Colonic mucosa (tissue), 4 donors: ENCODE data around the gene AKAP12. TPM values are rescaled to one million over a fixed set of nuclear protein-coding genes. Genes with fewer than 3 reads are reported as not detected.
"Not testable (repeated sequence)": the region's sequence is repeated elsewhere in the genome, so short reads cannot be mapped to it uniquely, and the experiment has no call there.

ENCODE experiments used
- DNase-seq: peaks from one replicate; pipeline ENCODE4 v3.0.0-alpha.2; 2020
- H3K27ac ChIP-seq: fragments of 200-600 bp; one replicate; pipeline ENCODE4 v1.8.0; 2021
- H3K27me3 ChIP-seq: fragments of 200-600 bp; one replicate; pipeline ENCODE4 v1.8.0; 2021
- H3K36me3 ChIP-seq: fragments of 200-600 bp; one replicate; pipeline ENCODE4 v1.8.0; 2021
- H3K4me1 ChIP-seq: fragments of 200-600 bp; one replicate; pipeline ENCODE4 v1.8.0; 2021; ENCODE audit warnings: mild to moderate bottlenecking
- H3K4me3 ChIP-seq: fragments of 200-600 bp; one replicate; pipeline ENCODE4 v1.8.0; 2021
- H3K9ac ChIP-seq, 2 donors: one replicate each; pipeline ENCODE4 v1.7.0; 2013; ENCODE audit warnings: control low read depth in 2 of 2, low read depth in 2 of 2, low read length in 2 of 2
- H3K9me3 ChIP-seq: fragments of 200-600 bp; one replicate; pipeline ENCODE4 v1.8.0; 2021
- intact Hi-C: fragments of 100-400 bp; cut with DNase I; formaldehyde crosslinking; loops from one replicate; pipeline ENCODE4 v1.14.1; 2022
- total RNA-seq, 2 donors: library from RNA; stranded (reverse); fragmentation: NEBNext Ultra II Directional in 1 of 2; extraction: Animal tissue kit (Norgen Biotek cat#: 25700) in 1 of 2; gene quantifications; one replicate each; pipeline ENCODE4 v1.2.1, GENCODE V29; 2021
- TF ChIP-seq, protein P1 (sequence below): fragments of 200-600 bp; IDR thresholded peaks from one replicate; pipeline ENCODE4 v1.8.0; 2022; ENCODE audit warnings: antibody characterized with exemption, mild to moderate bottlenecking
- donor health status: healthy.
- donor health status: DM: no; HTN: no; CAD: no.
- donor health status: DM: no; HTN: no; CAD: no.

The AKAP12 gene
- total RNA-seq, 2 donors from 2014 or later = 3.9 to 38.8 TPM

DNA sequence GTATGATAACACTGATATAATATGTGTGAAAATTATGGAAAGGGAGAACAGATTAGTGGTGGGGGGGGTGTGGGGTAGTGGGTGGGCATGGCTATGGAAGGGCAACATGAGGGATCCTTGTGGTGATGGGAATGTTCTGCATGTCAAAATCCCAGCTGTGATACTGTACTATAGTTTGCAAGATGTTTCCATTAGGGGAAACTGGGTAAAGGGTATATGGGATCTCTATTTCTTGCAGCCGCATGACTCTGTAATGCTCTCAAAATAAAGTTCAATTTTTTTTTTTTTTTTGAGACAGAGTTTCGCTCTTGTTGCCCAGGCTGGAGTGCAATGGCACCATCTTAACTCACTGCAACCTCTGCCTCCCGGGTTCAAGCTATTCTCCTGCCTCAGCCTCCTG lies 137.3 kb downstream of the AKAP12 start:
- no peaks in the 10 kb centered on the region for H3K9me3 ChIP-seq
- no peak for DNase-seq
- H3K36me3 ChIP-seq = no peaks in the 10 kb centered on the region
- TF ChIP-seq, protein P1, sequence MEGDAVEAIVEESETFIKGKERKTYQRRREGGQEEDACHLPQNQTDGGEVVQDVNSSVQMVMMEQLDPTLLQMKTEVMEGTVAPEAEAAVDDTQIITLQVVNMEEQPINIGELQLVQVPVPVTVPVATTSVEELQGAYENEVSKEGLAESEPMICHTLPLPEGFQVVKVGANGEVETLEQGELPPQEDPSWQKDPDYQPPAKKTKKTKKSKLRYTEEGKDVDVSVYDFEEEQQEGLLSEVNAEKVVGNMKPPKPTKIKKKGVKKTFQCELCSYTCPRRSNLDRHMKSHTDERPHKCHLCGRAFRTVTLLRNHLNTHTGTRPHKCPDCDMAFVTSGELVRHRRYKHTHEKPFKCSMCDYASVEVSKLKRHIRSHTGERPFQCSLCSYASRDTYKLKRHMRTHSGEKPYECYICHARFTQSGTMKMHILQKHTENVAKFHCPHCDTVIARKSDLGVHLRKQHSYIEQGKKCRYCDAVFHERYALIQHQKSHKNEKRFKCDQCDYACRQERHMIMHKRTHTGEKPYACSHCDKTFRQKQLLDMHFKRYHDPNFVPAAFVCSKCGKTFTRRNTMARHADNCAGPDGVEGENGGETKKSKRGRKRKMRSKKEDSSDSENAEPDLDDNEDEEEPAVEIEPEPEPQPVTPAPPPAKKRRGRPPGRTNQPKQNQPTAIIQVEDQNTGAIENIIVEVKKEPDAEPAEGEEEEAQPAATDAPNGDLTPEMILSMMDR = no peak
- no peak overlapping the region for H3K27ac ChIP-seq
- H3K27me3 ChIP-seq = no peaks in the 10 kb centered on the region
- H3K4me1 ChIP-seq = no peaks in the 10 kb centered on the region
- H3K9ac ChIP-seq = no peak overlapping the region
- intact Hi-C loops = no loop called here
- no peak overlapping the region for H3K4me3 ChIP-seq

DNA sequence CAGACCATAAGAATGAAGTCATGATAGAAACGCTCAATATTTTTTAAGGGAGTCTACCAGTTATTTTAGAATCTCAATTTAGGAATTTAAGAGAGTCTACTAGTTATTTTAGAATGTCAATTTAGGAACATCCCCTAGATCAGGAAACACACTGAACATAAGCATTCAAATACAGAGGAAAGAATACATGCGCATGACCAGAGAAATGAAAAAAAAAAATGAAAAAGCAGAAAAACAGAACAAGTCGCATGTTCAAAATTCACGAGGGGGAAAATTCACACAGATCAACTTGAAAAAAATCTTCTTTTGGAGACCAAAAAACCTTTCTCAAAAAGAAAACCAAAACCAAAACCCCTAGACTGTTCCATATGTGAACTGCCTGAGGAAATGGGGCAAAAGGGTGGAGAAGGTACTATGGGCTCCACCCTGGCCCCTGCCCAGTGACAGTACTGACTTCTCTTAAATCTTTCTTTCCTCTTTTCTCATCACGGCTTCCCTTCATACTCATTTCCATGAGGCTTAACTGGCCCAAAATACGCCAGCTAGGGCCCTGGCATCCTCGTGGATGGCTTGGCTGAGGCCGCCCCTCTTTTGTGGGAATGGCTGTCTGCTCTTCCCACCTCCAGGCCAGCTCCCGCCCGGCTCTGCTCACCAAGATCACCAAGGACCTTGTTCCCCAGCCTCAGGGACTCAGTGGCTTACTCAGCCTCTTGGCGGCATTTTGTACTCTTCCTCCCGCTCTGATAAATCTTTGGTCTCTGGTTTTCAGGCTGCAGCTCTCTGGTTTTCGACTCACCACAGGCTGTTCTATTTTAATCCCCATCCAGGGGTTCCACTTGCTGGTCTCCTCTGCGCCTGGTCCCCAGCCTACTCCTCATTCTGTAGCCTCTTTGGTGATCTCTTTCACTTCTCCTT lies 140.4 kb downstream of the AKAP12 start:
- TF ChIP-seq, protein P1 = no peak
- Histone ChIP-seq H3K27ac (peak overlapping the region; percentile 21), H3K4me1 (no peaks in the 10 kb centered on the region), H3K36me3 (no peaks in the 10 kb centered on the region), H3K27me3 (no peaks in the 10 kb centered on the region), H3K9ac (peak overlapping the region in 1 of 2 donors; percentile 21), H3K9me3 (no peaks in the 10 kb centered on the region), H3K4me3 (no peak overlapping the region)
- DNase-seq = no peak
- intact Hi-C loops = no loop called here

DNA sequence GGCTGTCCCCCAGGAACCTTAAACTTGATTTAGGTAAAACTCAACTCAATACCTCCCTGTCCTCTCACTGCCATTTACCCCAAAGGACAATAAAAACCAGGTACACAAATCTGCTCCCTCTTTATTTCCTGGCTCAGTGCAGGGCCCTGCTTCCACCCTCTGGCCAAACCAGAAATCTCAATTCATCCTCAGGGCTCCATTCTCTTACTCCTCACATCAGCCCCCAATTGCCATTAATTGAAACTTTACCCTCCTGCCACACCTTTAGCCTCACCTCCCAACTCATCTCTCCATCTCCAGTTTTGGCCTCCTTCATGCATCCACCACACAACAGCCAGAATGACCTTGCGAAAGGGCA lies 141.1 kb downstream of the AKAP12 start:
- no peaks in the 10 kb centered on the region for H3K27me3 ChIP-seq
- no peaks in the 10 kb centered on the region for H3K9me3 ChIP-seq
- TF ChIP-seq, protein P1 = no peak
- no peaks in the 10 kb centered on the region for H3K36me3 ChIP-seq
- intact Hi-C loops = no loop called here
- H3K4me1 ChIP-seq = no peaks in the 10 kb centered on the region
- no peak overlapping the region for H3K9ac ChIP-seq
- H3K4me3 ChIP-seq = no peak overlapping the region
- no peak overlapping the region for H3K27ac ChIP-seq
- no peak for DNase-seq

DNA sequence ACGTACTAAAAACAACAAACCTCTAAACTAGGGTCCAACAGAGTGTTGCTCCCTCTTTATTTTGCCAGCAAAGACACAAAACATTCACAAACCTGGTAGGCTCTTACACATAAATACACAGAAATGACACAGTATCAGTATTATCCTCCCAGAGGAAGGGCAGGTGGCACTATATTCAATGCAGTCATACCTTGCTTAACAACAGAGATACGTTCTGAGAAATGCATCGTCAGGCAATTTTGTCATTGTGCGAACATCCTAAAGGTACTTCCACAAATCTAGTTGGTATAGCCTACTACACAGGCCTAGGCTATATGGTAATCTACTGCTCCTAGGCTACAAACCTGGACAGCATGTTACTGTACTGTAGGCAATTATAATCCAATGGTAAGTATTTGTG lies 142.0 kb downstream of the AKAP12 start:
- no peak overlapping the region for H3K27ac ChIP-seq
- H3K9me3 ChIP-seq = no peaks in the 10 kb centered on the region
- H3K36me3 ChIP-seq = no peaks in the 10 kb centered on the region
- H3K9ac ChIP-seq = no peak overlapping the region
- H3K27me3 ChIP-seq = no peaks in the 10 kb centered on the region
- H3K4me3 ChIP-seq = no peak overlapping the region
- intact Hi-C loops = no loop called here
- DNase-seq = no peak
- no peaks in the 10 kb centered on the region for H3K4me1 ChIP-seq
- TF ChIP-seq, protein P1 = no peak

DNA sequence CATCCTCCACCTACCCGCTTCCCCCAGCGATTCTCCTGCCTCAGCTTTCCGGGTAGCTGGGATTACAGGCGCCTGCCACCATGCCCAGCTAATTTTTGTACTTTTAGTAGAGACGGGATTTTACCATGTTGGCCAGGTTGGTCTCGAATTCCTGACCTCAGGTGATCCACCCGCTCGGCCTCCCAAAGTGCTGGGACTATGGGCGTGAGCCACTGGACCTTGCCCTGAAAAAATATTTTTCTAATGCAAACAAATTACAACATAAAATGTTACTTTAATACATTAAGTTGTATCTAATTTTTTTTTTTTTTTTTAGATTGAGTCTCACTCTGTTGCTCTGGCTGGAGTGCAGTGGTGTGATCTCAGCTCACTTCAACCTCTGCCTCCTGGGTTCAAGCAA lies 142.9 kb downstream of the AKAP12 start:
- H3K36me3 ChIP-seq, H3K27ac ChIP-seq, H3K27me3 ChIP-seq, H3K4me1 ChIP-seq, H3K9ac ChIP-seq, intact Hi-C loops, DNase-seq, H3K9me3 ChIP-seq, H3K4me3 ChIP-seq: not testable (repeated sequence)

DNA sequence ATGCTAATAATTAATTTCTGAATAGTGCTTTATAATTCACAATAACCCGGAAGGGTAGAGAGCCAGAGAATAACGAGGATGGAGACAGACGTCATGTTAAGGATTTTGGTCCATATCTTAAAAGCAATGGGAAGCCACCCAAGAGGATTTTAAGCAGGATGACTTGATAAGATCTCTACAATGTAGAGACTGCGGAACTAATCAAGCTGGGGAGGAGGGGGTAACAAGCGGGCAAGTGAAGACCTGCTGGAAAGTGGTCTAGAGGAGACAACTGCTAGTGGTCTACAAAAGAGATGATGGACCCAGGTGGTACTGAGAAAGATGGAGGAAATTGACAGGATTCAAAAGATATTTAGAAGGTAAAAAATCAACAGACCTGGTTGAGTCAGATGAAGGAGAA lies 144.4 kb downstream of the AKAP12 start:
- Histone ChIP-seq H3K36me3 (no peaks in the 10 kb centered on the region), H3K4me3 (no peak overlapping the region), H3K9ac (no peak overlapping the region), H3K4me1 (no peaks in the 10 kb centered on the region), H3K27me3 (no peaks in the 10 kb centered on the region), H3K9me3 (no peaks in the 10 kb centered on the region), H3K27ac (no peak overlapping the region)
- intact Hi-C loops = no loop called here
- DNase-seq = no peak
- TF ChIP-seq, protein P1 = no peak
